SK-N-MC (cell line): ENCODE measurements around the gene PLPP3.

Source experiments
- DNase-seq: peaks from one replicate; pipeline ENCODE4 v3.0.0-alpha.2; 2011; ENCODE audit warnings: low read depth, low spot score
- H3K27ac ChIP-seq: fragments of 200-600 bp; sonication (generic); 2 replicates; pipeline ENCODE4 v1.5.1; 2016; ENCODE audit warnings: mixed run types
- H3K36me3 ChIP-seq: fragments of 200-600 bp; sonication (generic); 2 replicates; pipeline ENCODE4 v1.6.1; 2017; ENCODE audit warnings: antibody characterized with exemption, low read length, mixed read lengths; ENCODE audit not compliant: insufficient read depth
- H3K4me3 ChIP-seq: fragments of 200-600 bp; sonication (generic); 2 replicates; pipeline ENCODE4 v1.5.1; 2016
- H3K9ac ChIP-seq: fragments of 200-600 bp; sonication (generic); 2 replicates; pipeline ENCODE4 v1.8.0; 2017; ENCODE audit warnings: mixed run types, mixed read lengths; ENCODE audit not compliant: insufficient read length
- H3K9me3 ChIP-seq: fragments of 200-600 bp; sonication (generic); 2 replicates; pipeline ENCODE4 v1.6.1; 2017; ENCODE audit warnings: low read depth, mild to moderate bottlenecking, antibody characterized with exemption, low read length, moderate library complexity, mixed read lengths
- EZH2 ChIP-seq: fragments of 200-600 bp; sonication (generic); IDR thresholded peaks from one replicate; pipeline ENCODE4 v1.6.1; 2017; ENCODE audit warnings: antibody characterized with exemption
- FOXP2 ChIP-seq: optimal IDR thresholded peaks from 2 replicates; pipeline ENCODE3; 2011; ENCODE audit warnings: mild to moderate bottlenecking, moderate library complexity; ENCODE audit not compliant: insufficient read depth; ENCODE audit errors: extremely low read length, control extremely low read depth
- POLR2AphosphoS5 ChIP-seq: IDR thresholded peaks from 2 replicates; pipeline ENCODE4 v1.6.1; 2012; ENCODE audit warnings: mild to moderate bottlenecking, low read depth, low read length, borderline replicate concordance

Gene PLPP3

DNA sequence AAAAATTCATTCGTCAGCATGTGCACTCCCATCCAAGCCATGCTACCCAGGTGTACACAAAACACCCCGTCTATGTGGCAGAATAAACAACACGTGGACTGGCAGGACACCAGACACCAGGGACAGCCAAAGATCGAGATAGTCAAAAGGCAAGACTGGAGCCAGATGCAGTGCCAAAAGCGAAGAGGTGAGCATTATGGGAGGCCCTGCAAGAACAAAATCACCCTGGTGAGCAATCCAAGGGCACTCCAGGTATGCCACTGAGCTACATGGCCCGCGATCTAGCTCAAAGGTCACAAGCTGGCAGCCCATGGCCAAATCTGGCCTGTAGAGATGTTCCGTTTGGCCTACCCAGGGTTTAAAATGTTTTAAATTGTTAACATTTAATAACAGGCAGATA lies 33.7 kb downstream of the PLPP3 start:
- H3K36me3 ChIP-seq = no peaks in the 10 kb centered on the region
- H3K9me3 ChIP-seq = no peaks in the 10 kb centered on the region
- TF ChIP-seq FOXP2 (no peak), EZH2 (no peak), POLR2AphosphoS5 (no peak)
- no peak overlapping the region for H3K4me3 ChIP-seq
- H3K9ac ChIP-seq = no peak overlapping the region
- no peak for DNase-seq
- H3K27ac ChIP-seq = no peak overlapping the region

DNA sequence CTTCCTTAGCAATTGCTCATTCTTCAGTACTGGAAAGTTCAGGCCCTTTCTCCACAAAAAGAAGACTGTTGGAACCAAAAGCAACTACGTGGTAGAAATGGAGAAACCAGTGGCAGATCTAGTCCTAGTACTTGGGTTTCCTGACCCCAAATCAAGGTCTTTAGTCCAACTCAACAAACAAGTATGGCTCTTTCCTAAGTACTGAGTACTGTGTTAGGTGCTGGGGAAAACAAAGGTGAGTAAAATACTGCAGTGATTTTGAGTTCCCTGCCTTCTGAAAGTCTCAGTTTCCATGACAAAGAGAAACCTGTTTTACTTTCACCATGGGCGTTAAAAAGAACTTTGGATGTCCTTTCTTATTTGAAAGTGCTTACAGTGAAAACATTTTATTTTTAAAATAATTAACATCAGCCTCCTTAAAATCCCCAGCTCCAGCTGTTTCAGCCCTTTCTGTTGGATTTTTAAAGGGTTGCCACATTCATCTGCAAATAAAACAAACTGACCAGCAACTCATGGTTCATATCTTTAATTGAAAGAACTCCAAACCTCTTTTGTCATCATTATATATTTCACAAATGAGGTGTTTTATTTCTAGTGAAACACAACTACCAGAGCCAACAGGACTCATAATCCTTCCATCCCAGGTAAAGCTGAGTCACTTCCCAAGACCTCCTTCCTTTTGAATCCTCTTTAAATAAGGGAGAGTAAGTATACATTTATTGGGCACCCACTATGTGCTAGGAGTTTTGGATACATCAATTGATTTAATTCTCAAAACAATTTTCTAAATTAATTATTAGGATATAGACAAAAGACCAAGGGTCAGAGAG lies 35.4 kb downstream of the PLPP3 start:
- no peak overlapping the region for H3K4me3 ChIP-seq
- H3K27ac ChIP-seq = no peak overlapping the region

DNA sequence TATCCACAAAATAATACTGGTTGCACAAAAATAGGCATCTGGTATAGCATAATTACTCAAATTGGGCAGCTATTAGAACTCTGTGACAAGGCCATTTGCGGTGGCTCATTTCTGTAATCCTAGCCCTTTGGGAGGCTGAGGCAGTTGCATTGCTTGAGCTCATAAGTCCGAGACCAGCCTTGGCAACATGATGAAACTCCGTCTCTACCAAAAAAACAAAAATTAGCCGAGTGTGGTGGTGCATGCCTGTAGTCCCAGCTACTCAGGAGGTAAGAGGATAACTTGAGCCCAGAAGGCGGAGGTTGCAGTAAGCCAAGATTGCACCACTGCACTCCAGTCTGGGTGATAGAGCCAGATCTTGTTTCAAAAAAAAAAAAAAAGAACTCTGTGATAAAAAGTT lies 36.7 kb downstream of the PLPP3 start:
- no peaks in the 10 kb centered on the region for H3K36me3 ChIP-seq

More for the DNA sequence above, 35.4 kb downstream of the PLPP3 start:
- no peak for DNase-seq
- TF ChIP-seq EZH2 (no peak), POLR2AphosphoS5 (no peak), FOXP2 (no peak)
- Histone ChIP-seq H3K36me3 (no peaks in the 10 kb centered on the region), H3K9ac (no peak overlapping the region), H3K9me3 (no peaks in the 10 kb centered on the region)

DNA sequence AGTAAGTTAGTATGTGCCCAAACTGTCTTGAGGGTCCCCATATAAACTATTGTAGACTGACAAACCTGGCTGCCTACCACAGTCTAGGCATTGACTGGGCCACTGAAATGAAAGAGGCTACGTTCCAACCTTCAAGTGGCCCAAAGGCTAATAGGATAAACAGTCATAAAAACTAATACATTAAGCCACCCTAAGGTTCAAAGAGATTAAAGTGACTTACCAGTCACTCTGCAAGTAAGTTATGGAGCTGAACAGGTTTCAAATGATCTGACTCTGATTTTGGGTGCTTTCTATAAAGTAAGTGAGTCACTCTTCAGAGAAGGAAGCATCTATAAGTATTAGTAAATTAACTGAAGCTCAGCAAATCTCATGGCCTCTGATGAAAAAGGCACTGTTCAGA lies 38.0 kb downstream of the PLPP3 start:
- TF ChIP-seq FOXP2 = no peak
- TF ChIP-seq POLR2AphosphoS5 = no peak
- no peak for TF ChIP-seq EZH2
- DNase-seq = no peak
- no peak overlapping the region for H3K4me3 ChIP-seq
- no peak overlapping the region for H3K27ac ChIP-seq
- no peak overlapping the region for H3K9ac ChIP-seq
- H3K9me3 ChIP-seq = no peaks in the 10 kb centered on the region
- H3K36me3 ChIP-seq = no peaks in the 10 kb centered on the region

More for the DNA sequence above, 36.7 kb downstream of the PLPP3 start:
- H3K9me3 ChIP-seq = no peaks in the 10 kb centered on the region
- no peak overlapping the region for H3K27ac ChIP-seq
- no peak overlapping the region for H3K4me3 ChIP-seq
- no peak overlapping the region for H3K9ac ChIP-seq
- DNase-seq = no peak
- TF ChIP-seq FOXP2 = no peak
- no peak for TF ChIP-seq EZH2
- no peak for TF ChIP-seq POLR2AphosphoS5

DNA sequence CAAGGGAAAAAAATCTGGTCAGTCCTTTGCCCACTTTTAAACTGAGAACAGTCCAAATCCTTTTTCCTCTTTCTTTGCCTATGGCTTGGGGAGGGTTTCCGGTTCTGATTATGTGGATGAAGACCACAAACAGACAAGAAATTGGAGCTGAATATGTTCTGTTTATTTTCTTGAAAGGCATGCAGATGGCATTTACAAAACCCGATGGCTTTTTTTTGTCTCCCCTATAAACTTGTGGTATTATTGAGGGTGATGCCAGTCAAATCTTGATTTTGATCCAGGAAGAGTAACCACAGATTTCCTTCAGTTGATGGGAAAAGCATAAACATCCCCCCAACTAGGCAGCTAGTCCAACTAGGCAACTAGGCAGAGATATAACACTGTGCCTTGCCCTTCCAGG lies 38.9 kb downstream of the PLPP3 start:
- H3K9me3 ChIP-seq = no peaks in the 10 kb centered on the region
- no peak overlapping the region for H3K27ac ChIP-seq
- H3K4me3 ChIP-seq = no peak overlapping the region
- H3K36me3 ChIP-seq = no peaks in the 10 kb centered on the region
- no peak overlapping the region for H3K9ac ChIP-seq
- TF ChIP-seq EZH2 = no peak
- no peak for TF ChIP-seq POLR2AphosphoS5
- TF ChIP-seq FOXP2 = no peak
- DNase-seq = no peak

DNA sequence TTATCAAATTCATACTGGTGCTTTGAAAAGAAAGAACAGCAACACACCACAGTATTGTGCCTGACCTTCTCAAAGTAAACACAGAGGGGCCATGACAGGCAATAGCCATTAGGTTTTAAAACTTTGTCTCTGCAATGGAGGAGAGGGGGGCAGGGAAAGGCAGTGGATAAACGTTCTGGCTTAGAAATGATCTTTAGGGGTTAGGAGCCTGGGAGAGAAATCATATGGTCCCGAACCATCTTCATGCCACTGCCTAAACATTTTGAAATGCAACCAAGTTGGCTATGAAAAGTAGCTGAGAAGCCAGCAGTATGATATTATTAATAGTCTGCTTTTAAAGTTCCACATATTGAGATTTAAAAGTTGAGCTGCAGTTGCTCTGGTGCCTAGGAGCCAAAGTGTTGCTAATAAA lies 39.8 kb downstream of the PLPP3 start:
- Histone ChIP-seq H3K36me3 (no peaks in the 10 kb centered on the region), H3K4me3 (no peak overlapping the region), H3K9me3 (no peaks in the 10 kb centered on the region), H3K27ac (no peak overlapping the region), H3K9ac (no peak overlapping the region)
- no peak for DNase-seq
- no peak for TF ChIP-seq POLR2AphosphoS5
- TF ChIP-seq EZH2 = no peak
- TF ChIP-seq FOXP2 = no peak

DNA sequence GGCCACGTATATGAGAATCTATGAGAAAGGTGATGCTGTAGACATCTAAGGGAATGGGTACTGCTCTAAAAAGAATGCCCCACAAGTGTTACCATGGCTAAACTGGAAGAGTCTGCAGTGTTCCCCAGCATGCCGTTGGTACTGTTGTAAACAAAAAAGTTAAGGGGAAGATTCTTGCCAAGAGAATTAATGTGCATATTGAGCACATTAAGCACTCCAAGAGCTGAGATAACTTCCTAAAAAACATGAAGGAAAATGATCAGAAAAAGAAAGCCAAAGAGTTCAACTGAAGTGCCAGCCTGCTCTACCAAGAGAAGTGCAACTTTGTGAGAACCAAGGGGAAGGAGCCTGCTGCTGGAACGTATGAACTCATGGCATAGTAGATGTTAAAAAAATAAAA lies 40.8 kb downstream of the PLPP3 start:
- DNase-seq = no peak
- Histone ChIP-seq H3K9ac (no peak overlapping the region), H3K9me3 (no peaks in the 10 kb centered on the region), H3K36me3 (no peaks in the 10 kb centered on the region), H3K4me3 (no peak overlapping the region), H3K27ac (no peak overlapping the region)
- TF ChIP-seq EZH2 (no peak), POLR2AphosphoS5 (no peak), FOXP2 (no peak)

DNA sequence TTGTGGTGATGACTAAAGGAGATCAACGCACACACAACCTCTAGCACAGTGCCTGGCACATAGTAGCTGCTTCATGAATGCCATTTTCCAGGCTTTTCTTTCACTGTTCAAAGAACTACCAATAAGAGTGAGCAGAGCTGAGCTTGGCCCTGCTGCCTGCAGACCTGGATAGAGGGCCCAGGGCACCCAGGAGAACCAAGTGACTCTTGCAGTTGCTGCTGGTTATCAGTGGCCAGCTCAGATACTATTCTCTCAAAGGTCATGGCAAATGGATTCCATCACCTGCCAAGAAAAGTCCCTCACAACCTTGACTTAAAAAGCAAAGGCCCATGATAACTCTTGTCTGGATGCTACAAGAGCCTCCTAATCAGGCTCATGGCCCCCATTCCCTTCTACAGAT lies 41.7 kb downstream of the PLPP3 start:
- Histone ChIP-seq H3K9ac (no peak overlapping the region), H3K4me3 (no peak overlapping the region), H3K36me3 (no peaks in the 10 kb centered on the region), H3K27ac (no peak overlapping the region), H3K9me3 (no peaks in the 10 kb centered on the region)
- DNase-seq = no peak
- TF ChIP-seq EZH2 (no peak), POLR2AphosphoS5 (no peak), FOXP2 (no peak)

DNA sequence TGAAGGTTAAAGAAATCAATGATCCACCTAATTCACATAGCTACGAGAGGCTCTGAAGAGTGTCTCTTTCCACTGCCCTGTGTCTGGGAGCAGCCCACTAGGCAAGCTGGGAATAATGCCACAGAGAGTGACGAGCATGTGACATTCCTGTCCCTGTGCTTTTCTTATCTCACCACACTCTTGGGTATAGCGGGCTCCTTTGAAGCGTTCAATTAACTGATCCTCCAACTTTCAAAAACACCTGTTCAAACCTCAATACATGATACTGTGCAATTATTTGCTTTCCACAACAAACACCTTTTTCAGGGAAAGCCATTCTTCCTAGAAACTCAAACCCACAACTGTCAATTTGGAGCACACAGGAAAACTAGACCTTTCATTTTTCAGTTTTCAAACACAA lies 43.4 kb downstream of the PLPP3 start:
- Histone ChIP-seq H3K4me3 (no peak overlapping the region), H3K36me3 (no peaks in the 10 kb centered on the region), H3K9ac (no peak overlapping the region), H3K27ac (no peak overlapping the region), H3K9me3 (no peaks in the 10 kb centered on the region)
- no peak for DNase-seq
- TF ChIP-seq EZH2 (no peak), POLR2AphosphoS5 (no peak), FOXP2 (no peak)
